Stomach (tissue), 4 donors: ENCODE results near the gene GALNT2.

Source experiments
- EP300 ChIP-seq: sonication (generic); formaldehyde crosslinking; IDR thresholded peaks from one replicate; pipeline ENCODE4 v1.6.1; 2017; ENCODE audit warnings: antibody characterized with exemption
- POLR2A ChIP-seq, 4 donors: fragments of 450-650 bp; IDR thresholded peaks; one replicate each; pipeline ENCODE4 v1.6.1; 2016; ENCODE audit warnings: antibody characterized with exemption in 4 of 4, control low read depth in 2 of 4, mild to moderate bottlenecking in 1 of 4, moderate library complexity in 1 of 4
- POLR2AphosphoS5 ChIP-seq, 3 donors: sonication (generic); formaldehyde crosslinking; IDR thresholded peaks; one replicate each; pipeline ENCODE4 v1.6.1; 2016; ENCODE audit warnings: antibody characterized with exemption in 3 of 3
- TF ChIP-seq, protein P1 (sequence below), 7 experiments: fragments of 450-650 bp in 4 of 7; fragments of 200-600 bp in 3 of 7; sonication (generic) in 3 of 7; IDR thresholded peaks; one replicate each; pipeline ENCODE4 v1.5.1; 2016 to 2019; ENCODE audit warnings: antibody characterized with exemption in 7 of 7, control low read depth in 2 of 7, mild to moderate bottlenecking in 1 of 7

DNA sequence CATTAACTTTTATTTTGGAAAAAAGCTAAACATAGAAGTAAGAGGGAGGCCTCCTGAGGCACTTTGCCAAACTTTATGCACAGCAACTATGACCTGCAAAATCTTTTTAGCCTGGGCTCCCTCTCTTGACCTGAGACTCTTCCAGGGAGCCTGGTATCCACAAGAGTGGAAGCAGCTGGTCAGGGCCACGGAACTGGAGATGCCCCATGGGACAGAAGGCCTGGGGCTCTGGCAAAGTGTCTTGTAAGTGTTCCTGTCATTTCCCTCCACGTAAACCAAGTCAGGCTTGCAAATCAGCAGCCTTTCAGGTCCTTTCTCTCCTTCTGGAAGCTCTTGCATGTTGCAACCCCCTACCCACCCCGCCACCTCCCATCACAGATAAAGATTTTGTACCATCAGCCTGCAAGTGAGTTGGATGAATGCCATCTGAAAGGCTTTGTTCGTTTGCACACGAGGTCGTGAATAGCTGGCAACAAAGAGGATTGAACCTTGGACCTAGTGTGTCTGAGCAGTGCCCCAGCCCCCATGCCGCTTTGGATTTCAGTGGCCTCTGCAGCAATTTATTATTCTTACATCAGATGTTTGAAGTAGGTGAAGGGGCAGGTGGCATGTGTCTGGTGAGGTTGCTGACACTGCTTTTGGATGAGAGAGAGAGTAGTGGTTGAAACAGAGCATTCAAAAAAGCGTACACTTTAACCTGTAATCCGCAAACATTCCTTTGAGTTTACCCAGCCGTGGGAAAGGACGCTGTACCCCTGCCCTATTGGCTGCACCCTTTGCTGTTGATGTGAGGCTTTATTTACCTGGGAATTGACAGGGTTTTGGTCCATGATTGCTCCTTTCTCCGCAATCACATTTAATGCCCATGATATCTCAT is 91.6 kb downstream of the GALNT2 start:
- TF ChIP-seq, protein P1, sequence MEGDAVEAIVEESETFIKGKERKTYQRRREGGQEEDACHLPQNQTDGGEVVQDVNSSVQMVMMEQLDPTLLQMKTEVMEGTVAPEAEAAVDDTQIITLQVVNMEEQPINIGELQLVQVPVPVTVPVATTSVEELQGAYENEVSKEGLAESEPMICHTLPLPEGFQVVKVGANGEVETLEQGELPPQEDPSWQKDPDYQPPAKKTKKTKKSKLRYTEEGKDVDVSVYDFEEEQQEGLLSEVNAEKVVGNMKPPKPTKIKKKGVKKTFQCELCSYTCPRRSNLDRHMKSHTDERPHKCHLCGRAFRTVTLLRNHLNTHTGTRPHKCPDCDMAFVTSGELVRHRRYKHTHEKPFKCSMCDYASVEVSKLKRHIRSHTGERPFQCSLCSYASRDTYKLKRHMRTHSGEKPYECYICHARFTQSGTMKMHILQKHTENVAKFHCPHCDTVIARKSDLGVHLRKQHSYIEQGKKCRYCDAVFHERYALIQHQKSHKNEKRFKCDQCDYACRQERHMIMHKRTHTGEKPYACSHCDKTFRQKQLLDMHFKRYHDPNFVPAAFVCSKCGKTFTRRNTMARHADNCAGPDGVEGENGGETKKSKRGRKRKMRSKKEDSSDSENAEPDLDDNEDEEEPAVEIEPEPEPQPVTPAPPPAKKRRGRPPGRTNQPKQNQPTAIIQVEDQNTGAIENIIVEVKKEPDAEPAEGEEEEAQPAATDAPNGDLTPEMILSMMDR (IDR thresholded peaks at IDR 0.05): no peak
- TF ChIP-seq POLR2A (IDR thresholded peaks at IDR 0.05): no peak
- no peak for TF ChIP-seq POLR2AphosphoS5 (IDR thresholded peaks at IDR 0.05)
- no peak for TF ChIP-seq EP300
